Naive thymus-derived CD4-positive, alpha-beta T cell (primary cell): ENCODE measurements around the gene CLIP4. TPM values are rescaled to one million over a fixed set of nuclear protein-coding genes. Genes with fewer than 3 reads are reported as not detected.

Source experiments
- ATAC-seq: fragments of 150-1000 bp; cut with Tn5 transposase; 2 replicates; pipeline ENCODE4 v1.10.0; 2021; ENCODE audit warnings: mild to moderate bottlenecking, moderate library complexity
- CTCF ChIA-PET: fragments of 350-600 bp; sonication (Branson Sonifier 250); formaldehyde crosslinking; loops from one replicate; lab custom pipeline; 2021; ENCODE audit warnings: antibody characterized with exemption; lab: Charles Lee
- POLR2A ChIA-PET: fragments of 350-600 bp; sonication (Branson Sonifier 250); formaldehyde crosslinking; loops from one replicate; lab custom pipeline; 2021; ENCODE audit warnings: antibody characterized with exemption, inconsistent platforms; lab: Charles Lee
- DNase-seq, 9 donors: peaks; one replicate each; pipeline versions ENCODE4 v3.0.0 to v3.0.0-alpha.2; 2020 to 2022; ENCODE audit warnings: mixed read lengths in 1 of 9
- H3K27ac ChIP-seq: one replicate; pipeline ENCODE4 v1.7.0; 2013; ENCODE audit warnings: mild to moderate bottlenecking, low read depth, low read length, moderate library complexity
- H3K27me3 ChIP-seq, 2 donors: one replicate each; pipeline ENCODE4 v1.7.0; 2013; ENCODE audit warnings: low read length in 2 of 2, mild to moderate bottlenecking in 2 of 2, moderate library complexity in 2 of 2; ENCODE audit not compliant: control insufficient read depth in 2 of 2, insufficient read depth in 2 of 2
- H3K36me3 ChIP-seq, 3 experiments: 1 replicate in 2 of 3; 2 replicates in 1 of 3; pipeline ENCODE4 v1.7.0; 2013; ENCODE audit warnings: low read length in 3 of 3, mild to moderate bottlenecking in 3 of 3, moderate library complexity in 1 of 3; ENCODE audit not compliant: insufficient read depth in 3 of 3, control insufficient read depth in 2 of 3
- H3K4me1 ChIP-seq, 2 donors: one replicate each; pipeline ENCODE4 v1.7.0; 2013; ENCODE audit warnings: low read length in 2 of 2, mild to moderate bottlenecking in 2 of 2, moderate library complexity in 1 of 2; ENCODE audit not compliant: control insufficient read depth in 2 of 2, insufficient read depth in 2 of 2
- H3K4me3 ChIP-seq: 2 replicates; pipeline ENCODE4 v1.7.0; 2013; ENCODE audit warnings: mild to moderate bottlenecking, low read length
- H3K9me3 ChIP-seq, 3 experiments: 1 replicate in 2 of 3; 2 replicates in 1 of 3; pipeline ENCODE4 v1.7.0; 2013; ENCODE audit warnings: low read length in 3 of 3; ENCODE audit not compliant: control insufficient read depth in 2 of 3
- H3K27ac Mint-ChIP-seq, 9 donors: one replicate each; pipeline ENCODE4 v1.8.0; 2020 to 2022; ENCODE audit warnings: mixed read lengths in 9 of 9, mild to moderate bottlenecking in 8 of 9, moderate library complexity in 5 of 9, inconsistent platforms in 2 of 9
- H3K27me3 Mint-ChIP-seq, 5 donors: one replicate each; pipeline ENCODE4 v1.8.0; 2021 to 2022; ENCODE audit warnings: mixed read lengths in 5 of 5, mild to moderate bottlenecking in 1 of 5
- H3K36me3 Mint-ChIP-seq, 5 donors: one replicate each; pipeline ENCODE4 v1.8.0; 2020 to 2022; ENCODE audit warnings: mixed read lengths in 5 of 5, mild to moderate bottlenecking in 3 of 5, inconsistent platforms in 1 of 5
- H3K4me1 Mint-ChIP-seq, 7 donors: one replicate each; pipeline ENCODE4 v1.8.0; 2020 to 2022; ENCODE audit warnings: mixed read lengths in 7 of 7, mild to moderate bottlenecking in 3 of 7, inconsistent platforms in 1 of 7
- H3K4me3 Mint-ChIP-seq, 10 donors: one replicate each; pipeline ENCODE4 v1.8.0; 2020 to 2022; ENCODE audit warnings: mild to moderate bottlenecking in 10 of 10, mixed read lengths in 10 of 10, moderate library complexity in 6 of 10, inconsistent platforms in 2 of 10
- H3K9me3 Mint-ChIP-seq, 11 donors: one replicate each; pipeline ENCODE4 v1.8.0; 2020 to 2022; ENCODE audit warnings: mixed read lengths in 11 of 11, mild to moderate bottlenecking in 4 of 11, inconsistent platforms in 1 of 11, moderate library complexity in 1 of 11
- intact Hi-C, 2 donors: fragments of 100-400 bp; cut with micrococcal nuclease; formaldehyde crosslinking; loops; one replicate each; pipeline ENCODE4 v1.15.1; 2023
- polyA plus RNA-seq, 2 donors: library from polyadenylated mRNA; unstranded; fragments of 300-500 nt; fragmentation: Illumina TruSeq; gene quantifications; one replicate each; pipeline ENCODE4 v1.2.3, GENCODE V29; 2021
- total RNA-seq, 6 experiments: library from RNA in 5 of 6; stranded (reverse) in 5 of 6; gene quantifications; 1 replicate in 5 of 6; 2 replicates in 1 of 6; pipeline ENCODE4 v1.2.3 and lab custom pipeline; 2021 to 2026

CLIP4 gene
- total and polyA plus RNA-seq, 7 experiments from 2014 or later, result 17.2 to 57.7 (median 45.1) TPM

- ChIA-PET CTCF (interaction anchor here (0.9 kb wide), 1 partner anchor 207 kb away, joined by 3 read pairs; no protein-coding TSS in a partner anchor), POLR2A (no interaction called here)
- Mint-ChIP-seq H3K27ac (no peak overlapping the region), H3K9me3 (peaks cover 0 to 10% (median 4%) of the 10 kb centered on the region in 11 donors), H3K4me1 (peaks cover 0 to 22% (median 0%) of the 10 kb centered on the region in 7 donors), H3K4me3 (no peak overlapping the region), H3K27me3 (no peaks in the 10 kb centered on the region), H3K36me3 (peaks cover 5 to 44% (median 38%) of the 10 kb centered on the region in 5 donors)
- Histone ChIP-seq H3K36me3 (peaks cover 0 to 14% (median 7%) of the 10 kb centered on the region in 3 experiments), H3K4me1 (peaks cover 0 to 4% of the 10 kb centered on the region in 2 donors), H3K4me3 (no peak overlapping the region), H3K27ac (no peak overlapping the region), H3K9me3 (no peaks in the 10 kb centered on the region), H3K27me3 (no peaks in the 10 kb centered on the region)
- ATAC-seq (no peak), DNase-seq (no peak)
- intact Hi-C loops, result no loop called here
Observed at GRCh38 chr2:29186817-29187216, 71.6 kb downstream of the CLIP4 start.

- DNase-seq, result no peak
- peak overlapping the region in 2 of 9 donors; percentile 14 to 17 for H3K27ac Mint-ChIP-seq
- H3K27me3 Mint-ChIP-seq, result no peaks in the 10 kb centered on the region
- intact Hi-C loops, result no loop called here
- POLR2A ChIA-PET, result no interaction called here
- Histone ChIP-seq H3K36me3 (peaks cover 0 to 10% (median 6%) of the 10 kb centered on the region in 3 experiments), H3K4me1 (peaks cover 0 to 4% of the 10 kb centered on the region in 2 donors), H3K27me3 (no peaks in the 10 kb centered on the region), H3K27ac (no peak overlapping the region), H3K4me3 (no peak overlapping the region), H3K9me3 (no peaks in the 10 kb centered on the region)
- CTCF ChIA-PET, result interaction anchor here (0.7 kb wide), 1 partner anchor 232 kb away, joined by 3 read pairs; no protein-coding TSS in a partner anchor
- peaks cover 0 to 10% (median 4%) of the 10 kb centered on the region in 11 donors for H3K9me3 Mint-ChIP-seq
- H3K4me3 Mint-ChIP-seq, result no peak overlapping the region
- H3K4me1 Mint-ChIP-seq, result peaks cover 0 to 22% (median 2%) of the 10 kb centered on the region in 7 donors
- peaks cover 5 to 36% (median 34%) of the 10 kb centered on the region in 5 donors for H3K36me3 Mint-ChIP-seq
- ATAC-seq, result no peak
Observed at GRCh38 chr2:29187926-29188325, 72.7 kb downstream of the CLIP4 start.

- Mint-ChIP-seq H3K9me3 (peaks cover 0 to 10% (median 4%) of the 10 kb centered on the region in 11 donors), H3K4me3 (peak overlapping the region in 4 of 10 donors; percentile 23 to 59 (median 52)), H3K36me3 (peaks cover 5 to 32% (median 31%) of the 10 kb centered on the region in 5 donors), H3K27ac (peak overlapping the region in 5 of 9 donors; percentile 5 to 89 (median 38)), H3K4me1 (peaks cover 0 to 22% (median 2%) of the 10 kb centered on the region in 7 donors), H3K27me3 (no peaks in the 10 kb centered on the region)
- Histone ChIP-seq H3K36me3 (peaks cover 0 to 10% (median 0%) of the 10 kb centered on the region in 3 experiments), H3K9me3 (no peaks in the 10 kb centered on the region), H3K27me3 (no peaks in the 10 kb centered on the region), H3K4me3 (no peak overlapping the region), H3K27ac (no peak overlapping the region), H3K4me1 (peaks cover 0 to 4% of the 10 kb centered on the region in 2 donors)
- ATAC-seq (no peak), DNase-seq (peak in 3 of 9 donors; percentile 70 to 79 (median 71))
- ChIA-PET POLR2A (no interaction called here), CTCF (no interaction called here)
- intact Hi-C loops, result no loop called here
Observed at GRCh38 chr2:29189052-29189451, 73.8 kb downstream of the CLIP4 start.

- H3K27ac Mint-ChIP-seq, result peak overlapping the region in 1 of 9 donors; percentile 50
- peaks cover 5 to 15% (median 9%) of the 10 kb centered on the region in 5 donors for H3K36me3 Mint-ChIP-seq
- peaks cover 0 to 4% of the 10 kb centered on the region in 2 donors for H3K4me1 ChIP-seq
- POLR2A ChIA-PET, result no interaction called here
- peaks cover 0 to 26% (median 4%) of the 10 kb centered on the region in 7 donors for H3K4me1 Mint-ChIP-seq
- H3K27me3 Mint-ChIP-seq, result no peaks in the 10 kb centered on the region
- H3K27ac ChIP-seq, result no peak overlapping the region
- H3K9me3 Mint-ChIP-seq, result peaks cover 0 to 6% (median 4%) of the 10 kb centered on the region in 11 donors
- CTCF ChIA-PET, result no interaction called here
- H3K4me3 Mint-ChIP-seq, result no peak overlapping the region
- H3K27me3 ChIP-seq, result no peaks in the 10 kb centered on the region
- no peaks in the 10 kb centered on the region for H3K9me3 ChIP-seq
- DNase-seq (no peak), ATAC-seq (no peak)
- intact Hi-C loops, result no loop called here
- peaks cover 0 to 10% (median 0%) of the 10 kb centered on the region in 3 experiments for H3K36me3 ChIP-seq
- no peak overlapping the region for H3K4me3 ChIP-seq
Observed at GRCh38 chr2:29191817-29192216, 76.6 kb downstream of the CLIP4 start.

GRCh38 chr2:29192526-29192925 is 77.3 kb downstream of the CLIP4 start:
- Mint-ChIP-seq H3K4me1 (peaks cover 0 to 26% (median 6%) of the 10 kb centered on the region in 7 donors), H3K36me3 (peaks cover 3 to 11% (median 8%) of the 10 kb centered on the region in 5 donors), H3K4me3 (no peak overlapping the region), H3K27me3 (no peaks in the 10 kb centered on the region), H3K9me3 (peaks cover 0 to 5% (median 2%) of the 10 kb centered on the region in 11 donors), H3K27ac (peak overlapping the region in 2 of 9 donors; percentile 18 to 22)
- Histone ChIP-seq H3K27me3 (no peaks in the 10 kb centered on the region), H3K9me3 (no peaks in the 10 kb centered on the region), H3K4me3 (no peak overlapping the region), H3K27ac (no peak overlapping the region), H3K36me3 (peaks cover 0 to 5% (median 0%) of the 10 kb centered on the region in 3 experiments), H3K4me1 (peaks cover 0 to 4% of the 10 kb centered on the region in 2 donors)
- no peak for ATAC-seq
- POLR2A ChIA-PET, result no interaction called here
- CTCF ChIA-PET, result no interaction called here
- DNase-seq, result no peak
- intact Hi-C loops, result no loop called here

- ATAC-seq, result no peak
- H3K4me1 Mint-ChIP-seq, result peaks cover 0 to 21% (median 6%) of the 10 kb centered on the region in 7 donors
Observed at GRCh38 chr2:29193111-29193510, 77.9 kb downstream of the CLIP4 start.

More at GRCh38 chr2:29193111-29193510, 77.9 kb downstream of the CLIP4 start:
- peaks cover 0 to 4% of the 10 kb centered on the region in 2 donors for H3K4me1 ChIP-seq
- DNase-seq, result no peak
- H3K36me3 ChIP-seq, result peaks cover 0 to 5% (median 0%) of the 10 kb centered on the region in 3 experiments
- Mint-ChIP-seq H3K9me3 (no peaks in the 10 kb centered on the region), H3K36me3 (peaks cover 0 to 5% (median 2%) of the 10 kb centered on the region in 5 donors), H3K27me3 (no peaks in the 10 kb centered on the region), H3K27ac (no peak overlapping the region), H3K4me3 (no peak overlapping the region)
- CTCF ChIA-PET, result no interaction called here
- POLR2A ChIA-PET, result no interaction called here
- H3K9me3 ChIP-seq, result no peaks in the 10 kb centered on the region
- no peak overlapping the region for H3K4me3 ChIP-seq
- H3K27me3 ChIP-seq, result no peaks in the 10 kb centered on the region
- intact Hi-C loops, result no loop called here
- no peak overlapping the region for H3K27ac ChIP-seq
